HCT116 (cell line): Measurements from ENCODE around the gene SYP. TPM values are rescaled to one million over a fixed set of nuclear protein-coding genes. Genes with fewer than 3 reads are reported as not detected.
"Not testable (repeated sequence)": the region's sequence is repeated elsewhere in the genome, so short reads cannot be mapped to it uniquely, and the experiment has no call there.

Experiments
- ATAC-seq: fragments of 200-7000 bp; cut with Tn5 transposase; 2 replicates; pipeline ENCODE4 v1.9.1; 2020; ENCODE audit warnings: mild to moderate bottlenecking, moderate library complexity
- BruUV-seq: library from RNA; stranded (reverse); fragments of 400-500 nt; replicated peaks from 2 replicates; lab custom pipeline; 2021; lab: Mats Ljungman, UMichigan
- CTCF ChIA-PET: fragments of 300-600 bp; sonication (Branson Sonifier 250); formaldehyde crosslinking; loops from one replicate; lab custom pipeline; 2021; ENCODE audit warnings: antibody characterized with exemption; lab: Charles Lee
- POLR2A ChIA-PET: fragments of 300-600, 350-600 bp; sonication (Branson Sonifier 250); formaldehyde crosslinking; loops from one replicate; lab custom pipeline; 2021; ENCODE audit warnings: antibody characterized with exemption; lab: Charles Lee
- RAD21 ChIA-PET, 2 experiments: fragments of 300-600 bp; sonication (Branson Sonifier 250); formaldehyde crosslinking; loops; one replicate each; lab custom pipeline; 2023; ENCODE audit warnings: low total read pairs in 2 of 2; ENCODE audit not compliant: uncharacterized antibody in 2 of 2, unreplicated experiment in 2 of 2, low non-redundant PET in 1 of 2; lab: Charles Lee
- DNase-seq: peaks from one replicate; pipeline ENCODE4 v3.0.0-alpha.2; 2010; ENCODE audit warnings: low read depth, low spot score
- H2AFZ ChIP-seq: fragments of 200-600 bp; shearing (Covaris generic), sonication (generic); 2 replicates; pipeline ENCODE4 v1.6.1; 2017; ENCODE audit warnings: low read depth, mixed run types, mixed read lengths, antibody characterized with exemption, low read length; ENCODE audit not compliant: poor library complexity, severe bottlenecking
- H3K27ac ChIP-seq: 2 replicates; pipeline ENCODE4 v1.5.1; 2012; ENCODE audit warnings: low read depth, low read length
- H3K27me3 ChIP-seq: fragments of 200-600 bp; sonication (generic); 2 replicates; pipeline ENCODE4 v1.6.1; 2016; ENCODE audit warnings: mixed run types, low read length, mixed read lengths; ENCODE audit not compliant: insufficient read depth
- H3K36me3 ChIP-seq, 2 experiments: fragments of 200-500 bp in 1 of 2; fragments of 200-600 bp in 1 of 2; sonication (Bioruptor generic) in 1 of 2; sonication (generic) in 1 of 2; 2 replicates each; pipeline versions ENCODE4 v1.5.1 to v1.6.1; 2014 to 2016; ENCODE audit warnings: low read length in 2 of 2, inconsistent platforms in 1 of 2, mixed read lengths in 1 of 2, mixed run types in 1 of 2; ENCODE audit not compliant: insufficient read depth in 2 of 2, control insufficient read depth in 1 of 2
- H3K4me1 ChIP-seq, 2 experiments: fragments of 200-600 bp in 1 of 2; sonication (generic) in 1 of 2; 2 replicates each; pipeline versions ENCODE4 v1.5.1 to v1.6.1; 2012 to 2017; ENCODE audit warnings: low read length in 2 of 2, inconsistent platforms in 1 of 2, mild to moderate bottlenecking in 1 of 2, mixed read lengths in 1 of 2, mixed run types in 1 of 2, moderate library complexity in 1 of 2; ENCODE audit not compliant: insufficient read depth in 2 of 2, control insufficient read depth in 1 of 2
- H3K4me2 ChIP-seq: fragments of 200-600 bp; sonication (generic); 2 replicates; pipeline ENCODE4 v1.6.1; 2017; ENCODE audit warnings: mixed run types, low read length, mixed read lengths
- H3K4me3 ChIP-seq, 2 experiments: fragments of 200-600 bp in 1 of 2; sonication (generic) in 1 of 2; replicated peaks in 1 of 2; 2 replicates each; pipeline ENCODE4 v1.5.1; 2011 to 2016; ENCODE audit warnings: low read length in 2 of 2, control low read depth in 1 of 2, low read depth in 1 of 2, mild to moderate bottlenecking in 1 of 2, mixed read lengths in 1 of 2, mixed run types in 1 of 2
- H3K79me2 ChIP-seq: fragments of 200-600 bp; sonication (generic); 2 replicates; pipeline ENCODE4 v1.6.1; 2017; ENCODE audit warnings: mild to moderate bottlenecking, mixed run types, low read length, moderate library complexity, mixed read lengths; ENCODE audit not compliant: insufficient read depth
- H3K9ac ChIP-seq: fragments of 200-600 bp; sonication (generic); 2 replicates; pipeline ENCODE4 v1.6.1; 2016; ENCODE audit warnings: low read length, mixed read lengths
- H3K9me2 ChIP-seq: fragments of 200-600 bp; sonication (generic), shearing (Covaris generic); 2 replicates; pipeline ENCODE4 v1.6.1; 2017; ENCODE audit warnings: mixed run types, mild to moderate bottlenecking, moderate library complexity; ENCODE audit not compliant: insufficient read depth
- H3K9me3 ChIP-seq, 2 experiments: fragments of 200-500 bp in 1 of 2; fragments of 200-600 bp in 1 of 2; sonication (Bioruptor generic) in 1 of 2; sonication (generic) in 1 of 2; 2 replicates each; pipeline ENCODE4 v1.6.1; 2014 to 2017; ENCODE audit warnings: low read length in 2 of 2, mixed read lengths in 2 of 2, inconsistent platforms in 1 of 2, low read depth in 1 of 2, mild to moderate bottlenecking in 1 of 2, mixed run types in 1 of 2, moderate library complexity in 1 of 2; ENCODE audit not compliant: control insufficient read depth in 1 of 2, insufficient read depth in 1 of 2
- H4K20me1 ChIP-seq: fragments of 200-600 bp; sonication (generic), shearing (Covaris generic); 2 replicates; pipeline ENCODE4 v1.6.1; 2017; ENCODE audit warnings: mixed run types, mild to moderate bottlenecking, moderate library complexity; ENCODE audit not compliant: insufficient read depth
- CBX3 ChIP-seq: IDR thresholded peaks from 2 replicates; pipeline ENCODE4 v1.6.1; 2012; ENCODE audit warnings: low read depth
- CEBPB ChIP-seq: IDR thresholded peaks from 2 replicates; pipeline ENCODE4 v1.6.1; 2012; ENCODE audit warnings: low read depth
- EGR1 ChIP-seq: IDR thresholded peaks from 2 replicates; pipeline ENCODE4 v1.6.1; 2012; ENCODE audit warnings: low read depth
- ELF1 ChIP-seq: IDR thresholded peaks from 2 replicates; pipeline ENCODE4 v1.6.1; 2012; ENCODE audit warnings: low read depth, borderline replicate concordance
- EZH2 ChIP-seq: fragments of 200-600 bp; sonication (generic); IDR thresholded peaks from 2 replicates; pipeline ENCODE4 v1.6.1; 2017; ENCODE audit warnings: antibody characterized with exemption, mixed run types
- JUND ChIP-seq: IDR thresholded peaks from 2 replicates; pipeline ENCODE4 v1.6.1; 2012
- SRF ChIP-seq: IDR thresholded peaks from 2 replicates; pipeline ENCODE4 v1.6.1; 2012; ENCODE audit warnings: low read depth
- YY1 ChIP-seq: IDR thresholded peaks from 2 replicates; pipeline ENCODE4 v1.6.1; 2011; ENCODE audit warnings: low read length, low read depth, moderate library complexity, mild to moderate bottlenecking; ENCODE audit not compliant: insufficient replicate concordance; ENCODE audit errors: extremely low read depth
- ZNF274 ChIP-seq: fragments of 200-500 bp; sonication (Bioruptor generic); IDR thresholded peaks from 2 replicates; pipeline ENCODE4 v1.6.1; 2014; ENCODE audit warnings: mild to moderate bottlenecking, low read depth, low read length, inconsistent platforms
- intact Hi-C: fragments of 100-400 bp; cut with micrococcal nuclease; formaldehyde crosslinking; loops from 2 replicates; pipeline ENCODE4 v1.10.0; 2022
- total RNA-seq: library from RNA; stranded (reverse); gene quantifications from one replicate; pipeline ENCODE4 v1.2.1, GENCODE V29; 2021; ENCODE audit not compliant: unreplicated experiment
- TF ChIP-seq, protein P1 (sequence below): IDR thresholded peaks from 2 replicates; pipeline ENCODE4 v1.6.1; 2012

Gene SYP
- total RNA-seq, 1 experiment from 2014 or later, result 1.2 TPM

DNA sequence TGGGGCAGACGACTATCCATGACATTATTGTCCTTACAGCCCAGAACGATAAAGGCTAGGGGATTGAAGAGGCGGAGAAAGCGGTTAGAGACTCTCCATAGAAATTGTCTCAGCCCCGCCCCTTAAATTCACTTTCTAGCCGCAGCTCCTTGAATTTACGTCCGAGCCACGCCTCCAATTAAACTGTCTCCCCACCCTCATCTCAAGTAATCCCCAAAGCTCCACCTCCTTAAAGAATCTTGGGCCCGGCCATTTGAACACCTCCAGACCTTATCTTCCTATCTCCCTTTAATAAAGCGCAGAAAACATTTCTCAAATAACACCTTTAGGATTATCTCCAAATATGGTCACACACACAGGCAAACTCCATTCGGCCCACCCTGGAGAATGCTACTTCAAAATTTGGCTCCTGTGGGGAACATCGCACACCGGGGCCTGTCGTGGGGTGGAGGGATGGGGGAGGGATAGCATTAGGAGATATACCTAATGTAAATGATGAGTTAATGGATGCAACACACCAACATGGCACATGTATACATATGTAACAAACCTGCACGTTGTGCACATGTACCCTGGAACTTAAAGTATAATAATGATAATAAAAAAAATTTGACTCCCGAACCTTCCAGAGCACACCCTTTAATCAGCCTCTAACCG, 44.6 kb downstream of the SYP start:
- Histone ChIP-seq H3K9ac (peak overlapping the region; percentile 61), H3K4me1 (peaks cover 3 to 32% of the 10 kb centered on the region in 2 experiments), H3K9me2 (no peaks in the 10 kb centered on the region), H4K20me1 (no peaks in the 10 kb centered on the region), H3K4me2 (peak overlapping the region; percentile 74), H3K9me3 (no peaks in the 10 kb centered on the region), H3K27me3 (no peaks in the 10 kb centered on the region), H3K4me3 (peak overlapping the region; percentile 43 to 57), H2AFZ (no peak overlapping the region), H3K36me3 (no peaks in the 10 kb centered on the region), H3K27ac (peak overlapping the region; percentile 80), H3K79me2 (no peaks in the 10 kb centered on the region)
- ChIA-PET POLR2A (interaction anchor here (0.6 to 2.6 kb wide), 4 partner anchors 11 to 597 kb away, joined by 3 to 11 read pairs (median 6); no protein-coding TSS in a partner anchor), RAD21 (interaction anchor here in 1 of 2 experiments (0.5 kb wide), 1 partner anchor 20 kb away, joined by 5 read pairs; no protein-coding TSS in a partner anchor), CTCF (interaction anchor here (0.6 to 1.8 kb wide), 10 partner anchors 8 to 112 kb away, joined by 3 to 20 read pairs (median 6); partner anchors contain the start of gene TFE3)
- TF ChIP-seq SRF, result no peak
- TF ChIP-seq, protein P1, sequence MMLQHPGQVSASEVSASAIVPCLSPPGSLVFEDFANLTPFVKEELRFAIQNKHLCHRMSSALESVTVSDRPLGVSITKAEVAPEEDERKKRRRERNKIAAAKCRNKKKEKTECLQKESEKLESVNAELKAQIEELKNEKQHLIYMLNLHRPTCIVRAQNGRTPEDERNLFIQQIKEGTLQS, result no peak
- TF ChIP-seq JUND, result no peak
- no peak for TF ChIP-seq CBX3
- no peak for TF ChIP-seq CEBPB
- no peak for TF ChIP-seq ZNF274
- TSS peak; percentile 90 for BruUV-seq
- intact Hi-C loops, result no loop called here
- DNase-seq (peak; percentile 62), ATAC-seq (peak; percentile 61)

DNA sequence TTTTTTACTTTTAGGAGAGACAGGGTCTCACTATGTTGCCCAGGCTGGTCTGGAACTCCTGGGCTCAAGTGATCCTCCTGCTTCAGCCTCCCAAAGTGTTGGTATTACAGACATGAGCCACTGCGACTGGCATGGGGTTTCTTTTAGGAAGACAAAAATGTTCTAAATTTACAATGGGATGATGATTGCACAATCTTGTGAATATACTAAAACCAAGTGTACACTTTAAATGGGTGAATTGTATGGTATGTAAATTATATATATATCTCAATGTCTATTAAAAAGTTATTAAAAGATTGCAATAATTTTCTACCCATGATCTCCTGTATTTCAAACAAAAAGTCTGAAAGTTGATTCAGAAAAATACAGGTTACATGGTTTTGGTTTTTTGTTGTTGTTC, 46.5 kb downstream of the SYP start:
- Histone ChIP-seq H3K27ac (no peak overlapping the region), H3K36me3 (no peaks in the 10 kb centered on the region), H3K9ac (no peak overlapping the region), H4K20me1 (no peaks in the 10 kb centered on the region), H3K4me2 (no peak overlapping the region), H3K9me2 (no peaks in the 10 kb centered on the region), H2AFZ (no peak overlapping the region), H3K79me2 (no peaks in the 10 kb centered on the region), H3K4me1 (peaks cover 0 to 25% of the 10 kb centered on the region in 2 experiments; a peak in 2 of 4 replicates), H3K4me3 (no peak overlapping the region), H3K9me3 (no peaks in the 10 kb centered on the region), H3K27me3 (no peaks in the 10 kb centered on the region)
- ChIA-PET CTCF (no interaction called here), RAD21 (no interaction called here), POLR2A (no interaction called here)
- DNase-seq, result no peak
- ATAC-seq, result no peak
- intact Hi-C loops, result no loop called here
- BruUV-seq, result no TSS peak
- no peak for TF ChIP-seq SRF
- TF ChIP-seq ZNF274, result no peak
- TF ChIP-seq YY1, result no peak
- TF ChIP-seq EGR1, result no peak
- no peak for TF ChIP-seq ELF1
- no peak for TF ChIP-seq EZH2

DNA sequence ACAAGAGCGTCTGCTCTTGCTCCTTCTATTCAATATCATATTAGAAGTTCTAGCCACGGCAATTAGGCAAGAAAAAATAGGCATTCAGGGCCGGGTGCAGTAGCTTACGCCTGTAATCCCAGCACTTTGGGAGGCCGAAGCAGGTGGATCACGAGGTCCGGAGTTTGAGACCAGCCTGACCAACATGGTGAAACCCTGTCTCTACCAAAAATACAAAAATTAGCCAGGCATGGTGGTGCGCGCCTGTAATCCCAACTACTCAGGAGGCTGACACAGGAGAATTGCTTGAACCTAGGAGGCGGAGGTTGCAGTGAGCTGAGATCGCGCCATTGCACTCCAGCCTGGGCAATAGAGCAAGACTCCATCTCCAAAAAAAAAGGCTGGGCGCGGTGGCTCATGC, 50.7 kb downstream of the SYP start:
- H3K27ac ChIP-seq, DNase-seq, CTCF ChIA-PET, H3K27me3 ChIP-seq, H3K9me2 ChIP-seq, H3K36me3 ChIP-seq, H3K4me1 ChIP-seq, H3K4me3 ChIP-seq, H4K20me1 ChIP-seq, intact Hi-C loops, RAD21 ChIA-PET, H3K79me2 ChIP-seq, H2AFZ ChIP-seq, BruUV-seq, H3K9me3 ChIP-seq, ATAC-seq, H3K9ac ChIP-seq, POLR2A ChIA-PET: not testable (repeated sequence)
- peak overlapping the region; percentile 9; the same call in 1 of the 2 replicates for H3K4me2 ChIP-seq
